HEK293 (cell line): ENCODE data around the gene CCDC112.

Experiments
- CTCF ChIP-seq: fragments of 450-650 bp; formaldehyde crosslinking; IDR thresholded peaks from 2 replicates; pipeline ENCODE4 v1.5.1; 2016; ENCODE audit warnings: missing biosample characterization, missing genetic modification characterization
- KLF10 ChIP-seq: fragments of 450-650 bp; IDR thresholded peaks from 2 replicates; pipeline ENCODE4 v1.5.1; 2018; ENCODE audit warnings: missing biosample characterization, mild to moderate bottlenecking, missing genetic modification characterization
- PATZ1 ChIP-seq: fragments of 450-650 bp; formaldehyde crosslinking; IDR thresholded peaks from 2 replicates; pipeline ENCODE4 v1.5.1; 2016; ENCODE audit warnings: missing biosample characterization, missing genetic modification characterization
- TRIM28 ChIP-seq: IDR thresholded peaks from 2 replicates; pipeline ENCODE4 v1.6.1; 2011; ENCODE audit warnings: low read length, control low read depth, borderline replicate concordance
- YY1 ChIP-seq: fragments of 450-650 bp; formaldehyde crosslinking; IDR thresholded peaks from 2 replicates; pipeline ENCODE4 v1.5.1; 2018; ENCODE audit warnings: missing biosample characterization, missing genetic modification characterization
- ZBTB7A ChIP-seq: fragments of 450-650 bp; formaldehyde crosslinking; IDR thresholded peaks from 2 replicates; pipeline ENCODE4 v1.5.1; 2016; ENCODE audit warnings: low read depth, missing biosample characterization, missing genetic modification characterization
- ZNF23 ChIP-seq: fragments of 450-650 bp; formaldehyde crosslinking; IDR thresholded peaks from 2 replicates; pipeline ENCODE4 v1.5.1; 2016; ENCODE audit warnings: missing biosample characterization, missing genetic modification characterization, borderline replicate concordance
- ZNF274 ChIP-seq, 2 experiments: fragments of 200-500 bp in 1 of 2; fragments of 450-650 bp in 1 of 2; sonication (Bioruptor generic) in 1 of 2; formaldehyde crosslinking in 1 of 2; IDR thresholded peaks; 2 replicates each; pipeline versions ENCODE4 v1.5.1 to v1.6.1; 2014 to 2016; ENCODE audit warnings: borderline replicate concordance in 1 of 2, inconsistent platforms in 1 of 2, low read length in 1 of 2, missing biosample characterization in 1 of 2, missing genetic modification characterization in 1 of 2
- ZNF501 ChIP-seq: fragments of 450-650 bp; formaldehyde crosslinking; IDR thresholded peaks from 2 replicates; pipeline ENCODE4 v1.5.1; 2016; ENCODE audit warnings: missing biosample characterization, missing genetic modification characterization
- ZNF701 ChIP-seq: fragments of 450-650 bp; formaldehyde crosslinking; IDR thresholded peaks from 2 replicates; pipeline ENCODE4 v1.5.1; 2016; ENCODE audit warnings: missing biosample characterization, missing genetic modification characterization
- TF ChIP-seq, protein P1 (sequence below): fragments of 450-650 bp; formaldehyde crosslinking; IDR thresholded peaks from 2 replicates; pipeline ENCODE4 v1.5.1; 2016; ENCODE audit warnings: missing biosample characterization, missing genetic modification characterization, low read depth

DNA sequence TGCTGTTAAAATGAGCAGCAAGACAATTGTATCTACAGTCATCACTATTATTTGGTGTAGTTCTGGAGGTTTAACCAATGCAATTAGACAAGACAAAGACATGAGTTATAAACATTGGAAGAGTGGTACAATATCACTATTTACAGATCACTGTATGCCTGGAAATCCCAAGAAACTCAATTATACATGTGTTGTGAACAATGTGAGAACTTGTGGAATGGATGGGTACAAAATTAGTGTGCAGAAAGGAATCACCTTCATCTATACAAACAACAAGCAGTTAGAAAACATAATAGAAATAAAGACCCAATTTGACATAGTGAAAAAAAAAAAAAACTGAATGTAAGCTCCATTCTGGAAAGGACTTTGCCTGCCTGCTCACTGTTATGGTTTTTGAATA is 12.4 kb upstream of the CCDC112 start:
- TF ChIP-seq PATZ1 (tag by site-specific recombination) (no peak), ZNF274 (IDR thresholded peaks at IDR 0.05; ENCODE audit: low read length) (no peak), ZNF274 (tag by site-specific recombination; IDR thresholded peaks at IDR 0.05; ENCODE audit: borderline replicate concordance) (no peak), ZNF23 (tag by site-specific recombination) (no peak), TRIM28 (no peak), ZNF701 (tag by site-specific recombination) (no peak), ZBTB7A (tag by site-specific recombination) (no peak), CTCF (tag by site-specific recombination) (no peak), ZNF501 (no peak), KLF10 (no peak), YY1 (tag by site-specific recombination) (no peak)
- TF ChIP-seq, protein P1, sequence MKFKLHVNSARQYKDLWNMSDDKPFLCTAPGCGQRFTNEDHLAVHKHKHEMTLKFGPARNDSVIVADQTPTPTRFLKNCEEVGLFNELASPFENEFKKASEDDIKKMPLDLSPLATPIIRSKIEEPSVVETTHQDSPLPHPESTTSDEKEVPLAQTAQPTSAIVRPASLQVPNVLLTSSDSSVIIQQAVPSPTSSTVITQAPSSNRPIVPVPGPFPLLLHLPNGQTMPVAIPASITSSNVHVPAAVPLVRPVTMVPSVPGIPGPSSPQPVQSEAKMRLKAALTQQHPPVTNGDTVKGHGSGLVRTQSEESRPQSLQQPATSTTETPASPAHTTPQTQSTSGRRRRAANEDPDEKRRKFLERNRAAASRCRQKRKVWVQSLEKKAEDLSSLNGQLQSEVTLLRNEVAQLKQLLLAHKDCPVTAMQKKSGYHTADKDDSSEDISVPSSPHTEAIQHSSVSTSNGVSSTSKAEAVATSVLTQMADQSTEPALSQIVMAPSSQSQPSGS (tag by site-specific recombination): no peak
